AG09319 (cell line): ENCODE results near the gene ANAPC2.

Source experiments
- DNase-seq: peaks from one replicate; pipeline ENCODE4 v3.0.0-alpha.2; 2010; ENCODE audit warnings: low read depth; ENCODE audit errors: extremely low read depth
- CTCF ChIP-seq: IDR thresholded peaks from 2 replicates; pipeline ENCODE4 v1.5.1; 2011; ENCODE audit warnings: low read depth, mild to moderate bottlenecking, inconsistent platforms, low read length, moderate library complexity

Gene ANAPC2

GRCh38 chr9:137198051-137198901 lies 9.9 kb upstream of the ANAPC2 start:
- no peak for DNase-seq
- TF ChIP-seq CTCF: no peak

- no peak for DNase-seq
- TF ChIP-seq CTCF: no peak
Measured at GRCh38 chr9:137195525-137196220, 7.3 kb upstream of the ANAPC2 start.

- no peak for DNase-seq
- no peak for TF ChIP-seq CTCF
Measured at GRCh38 chr9:137194909-137195308, 6.5 kb upstream of the ANAPC2 start.

GRCh38 chr9:137194388-137194787 lies 6.0 kb upstream of the ANAPC2 start:
- DNase-seq: no peak
- no peak for TF ChIP-seq CTCF

- TF ChIP-seq CTCF: no peak
- DNase-seq: no peak
Measured at GRCh38 chr9:137193771-137194170, 5.4 kb upstream of the ANAPC2 start.

- no peak for DNase-seq
- TF ChIP-seq CTCF: no peak
Measured at GRCh38 chr9:137192859-137193258, 4.5 kb upstream of the ANAPC2 start.

- DNase-seq: no peak
Measured at GRCh38 chr9:137192448-137192780, 4.1 kb upstream of the ANAPC2 start.

More at GRCh38 chr9:137192448-137192780, 4.1 kb upstream of the ANAPC2 start:
- no peak for TF ChIP-seq CTCF
